PC-3 (cell line): ENCODE measurements around the gene PTPN14. TPM values are rescaled to one million over a fixed set of nuclear protein-coding genes. Genes with fewer than 3 reads are reported as not detected.

ENCODE experiments used
- ATAC-seq: fragments of 200-7000 bp; cut with Tn5 transposase; 2 replicates; pipeline ENCODE4 v1.9.1; 2020; ENCODE audit warnings: mild to moderate bottlenecking, moderate library complexity
- BruUV-seq: library from RNA; stranded (reverse); fragments of 400-500 nt; replicated peaks from 2 replicates; lab custom pipeline; 2021; lab: Mats Ljungman, UMichigan
- CTCF ChIA-PET: fragments of 300-600 bp; sonication (Branson Sonifier 250); formaldehyde crosslinking; loops from one replicate; lab custom pipeline; 2022; ENCODE audit warnings: antibody characterized with exemption; lab: Charles Lee
- POLR2A ChIA-PET: fragments of 300-600 bp; sonication (Branson Sonifier 250); formaldehyde crosslinking; loops from one replicate; lab custom pipeline; 2022; ENCODE audit warnings: antibody characterized with exemption; ENCODE audit not compliant: unreplicated experiment; lab: Charles Lee
- DNase-seq: peaks from one replicate; pipeline ENCODE4 v3.0.0-alpha.2; 2015
- H2AFZ ChIP-seq: fragments of 300-600 bp; sonication (generic); 2 replicates; pipeline ENCODE4 v1.6.0; 2016; ENCODE audit warnings: antibody characterized with exemption, low read length
- H3F3A ChIP-seq: fragments of 300-600 bp; sonication (generic); one replicate; pipeline ENCODE4 v1.6.0; 2017; ENCODE audit warnings: antibody characterized with exemption, low read length, control low read depth, mild to moderate bottlenecking; ENCODE audit not compliant: unreplicated experiment
- H3K27ac ChIP-seq: fragments of 300-600 bp; sonication (generic); 2 replicates; pipeline ENCODE4 v1.5.1; 2016; ENCODE audit warnings: mild to moderate bottlenecking, low read length
- H3K27me3 ChIP-seq: fragments of 300-600 bp; sonication (generic); 2 replicates; pipeline ENCODE4 v1.6.1; 2016; ENCODE audit warnings: low read length, mixed read lengths
- H3K36me3 ChIP-seq: fragments of 300-600 bp; sonication (generic); 2 replicates; pipeline ENCODE4 v1.6.1; 2016; ENCODE audit warnings: low read depth, mixed run types, low read length, mixed read lengths
- H3K4me1 ChIP-seq: fragments of 300-600 bp; sonication (generic); 2 replicates; pipeline ENCODE4 v1.5.1; 2016; ENCODE audit warnings: low read length; ENCODE audit not compliant: insufficient read depth
- H3K4me2 ChIP-seq: fragments of 300-600 bp; sonication (generic); 2 replicates; pipeline ENCODE4 v1.6.0; 2016; ENCODE audit warnings: low read length
- H3K4me3 ChIP-seq: fragments of 300-600 bp; sonication (generic); 2 replicates; pipeline ENCODE4 v1.5.1; 2016; ENCODE audit warnings: mild to moderate bottlenecking, low read length, mixed read lengths
- H3K79me2 ChIP-seq: fragments of 300-600 bp; sonication (generic); 2 replicates; pipeline ENCODE4 v1.6.1; 2017; ENCODE audit warnings: low read length, mixed read lengths
- H3K9ac ChIP-seq: fragments of 300-600 bp; sonication (generic); 2 replicates; pipeline ENCODE4 v1.6.0; 2016; ENCODE audit warnings: mild to moderate bottlenecking, low read length
- H3K9me2 ChIP-seq: fragments of 300-600 bp; sonication (generic); replicated peaks from 2 replicates; pipeline ENCODE4 v1.6.1; 2016; ENCODE audit warnings: mixed run types, low read length, mixed read lengths
- H3K9me3 ChIP-seq: fragments of 300-600 bp; sonication (generic); 2 replicates; pipeline ENCODE4 v1.6.1; 2016; ENCODE audit warnings: low read length, mixed read lengths
- H4K20me1 ChIP-seq: fragments of 300-600 bp; sonication (generic); 2 replicates; pipeline ENCODE4 v1.6.1; 2016; ENCODE audit warnings: low read length, mixed read lengths
- CTCF ChIP-seq: fragments of 300-600 bp; sonication (generic); conservative IDR thresholded peaks from 2 replicates; pipeline ENCODE4 v1.5.1; 2017; ENCODE audit warnings: antibody characterized with exemption, low read depth, mild to moderate bottlenecking, low read length
- EZH2 ChIP-seq: fragments of 300-600 bp; sonication (generic); IDR thresholded peaks from one replicate; pipeline ENCODE4 v1.6.1; 2017; ENCODE audit warnings: antibody characterized with exemption, mild to moderate bottlenecking, low read length; ENCODE audit not compliant: unreplicated experiment
- EZH2phosphoT487 ChIP-seq: fragments of 300-600 bp; sonication (generic); IDR thresholded peaks from 2 replicates; pipeline ENCODE4 v1.6.1; 2018; ENCODE audit warnings: mild to moderate bottlenecking, antibody characterized with exemption, low read length, borderline replicate concordance
- intact Hi-C: fragments of 100-400 bp; cut with micrococcal nuclease; formaldehyde crosslinking; loops from 2 replicates; pipeline ENCODE4 v1.9.0; 2023
- total RNA-seq: library from RNA; depleted of rRNA; stranded (reverse); fragments of >200 nt; gene quantifications from 2 replicates; pipeline ENCODE4 v1.2.3, GENCODE V29; 2014

The PTPN14 gene
- total RNA-seq, 1 experiment from 2014 or later, result 12.6 TPM

GRCh38 chr1:214384373-214385079 is 166.9 kb downstream of the PTPN14 start:
- BruUV-seq, result TSS peak; percentile 15

GRCh38 chr1:214383381-214384372 is 167.7 kb downstream of the PTPN14 start:
- no peak for DNase-seq
- Histone ChIP-seq H3K4me1 (no peaks in the 10 kb centered on the region), H3K4me3 (no peak overlapping the region), H3F3A (no peaks in the 10 kb centered on the region), H3K79me2 (no peaks in the 10 kb centered on the region), H3K27ac (no peak overlapping the region), H3K9ac (no peak overlapping the region), H3K4me2 (no peak overlapping the region), H2AFZ (no peak overlapping the region), H3K9me2 (no peaks in the 10 kb centered on the region), H3K9me3 (no peaks in the 10 kb centered on the region), H4K20me1 (no peaks in the 10 kb centered on the region), H3K36me3 (peaks cover 29% of the 10 kb centered on the region), H3K27me3 (no peaks in the 10 kb centered on the region)
- BruUV-seq, result no TSS peak
- no peak for TF ChIP-seq EZH2phosphoT487
- no peak for ATAC-seq
- intact Hi-C loops, result no loop called here
- POLR2A ChIA-PET, result no interaction called here
- CTCF ChIA-PET, result no interaction called here

More at GRCh38 chr1:214384373-214385079, 166.9 kb downstream of the PTPN14 start:
- POLR2A ChIA-PET, result no interaction called here
- CTCF ChIA-PET, result no interaction called here
- H3K9ac ChIP-seq, result no peak overlapping the region
- H3K27me3 ChIP-seq, result no peaks in the 10 kb centered on the region
- no peak overlapping the region for H3K27ac ChIP-seq
- H3K4me3 ChIP-seq, result no peak overlapping the region
- peaks cover 29% of the 10 kb centered on the region for H3K36me3 ChIP-seq
- no peaks in the 10 kb centered on the region for H3K9me3 ChIP-seq
- DNase-seq (no peak), ATAC-seq (no peak)
- no peaks in the 10 kb centered on the region for H3K9me2 ChIP-seq
- no peaks in the 10 kb centered on the region for H3K79me2 ChIP-seq
- H3K4me2 ChIP-seq, result no peak overlapping the region
- intact Hi-C loops, result loop anchor here (5.0 kb wide), 2 partner anchors 63 to 83 kb away; no protein-coding TSS in a partner anchor
- no peaks in the 10 kb centered on the region for H4K20me1 ChIP-seq
- no peak overlapping the region for H2AFZ ChIP-seq
- H3K4me1 ChIP-seq, result no peaks in the 10 kb centered on the region; the same call in 1 of the 2 replicates
- TF ChIP-seq CTCF (no peak), EZH2phosphoT487 (no peak), EZH2 (no peak)
- no peaks in the 10 kb centered on the region for H3F3A ChIP-seq

GRCh38 chr1:214380986-214381695 is 170.3 kb downstream of the PTPN14 start:
- H3F3A ChIP-seq, result no peaks in the 10 kb centered on the region
- TF ChIP-seq EZH2, result no peak
- no peak for TF ChIP-seq EZH2phosphoT487
- no peak for TF ChIP-seq CTCF
- H3K4me2 ChIP-seq, result no peak overlapping the region
- DNase-seq (peak; percentile 41), ATAC-seq (peak; percentile 43; the same call in 1 of the 2 replicates)
- ChIA-PET CTCF (interaction anchor here (0.7 to 0.8 kb wide), 2 partner anchors 50 to 201 kb away, joined by 4 read pairs; no protein-coding TSS in a partner anchor), POLR2A (no interaction called here)
- H2AFZ ChIP-seq, result no peak overlapping the region
- no peak overlapping the region for H3K4me3 ChIP-seq
- H3K27ac ChIP-seq, result no peak overlapping the region
- H3K9me3 ChIP-seq, result no peaks in the 10 kb centered on the region
- H3K36me3 ChIP-seq, result peaks cover 29% of the 10 kb centered on the region
- H3K9me2 ChIP-seq, result no peaks in the 10 kb centered on the region
- H4K20me1 ChIP-seq, result no peaks in the 10 kb centered on the region
- intact Hi-C loops, result no loop called here
- H3K4me1 ChIP-seq, result no peaks in the 10 kb centered on the region
- BruUV-seq, result no TSS peak
- no peaks in the 10 kb centered on the region for H3K27me3 ChIP-seq
- H3K9ac ChIP-seq, result no peak overlapping the region
- H3K79me2 ChIP-seq, result no peaks in the 10 kb centered on the region
